Activated CD4-positive, alpha-beta T cell treated with anti-CD3 and anti-CD28 coated beads for 24 hours (primary cell): ENCODE measurements around the gene MGLL.

Experiments used
- DNase-seq, 2 donors: peaks; one replicate each; pipeline ENCODE4 v3.0.0-alpha.2; 2020; ENCODE audit warnings: low read depth in 2 of 2

The MGLL gene

DNA sequence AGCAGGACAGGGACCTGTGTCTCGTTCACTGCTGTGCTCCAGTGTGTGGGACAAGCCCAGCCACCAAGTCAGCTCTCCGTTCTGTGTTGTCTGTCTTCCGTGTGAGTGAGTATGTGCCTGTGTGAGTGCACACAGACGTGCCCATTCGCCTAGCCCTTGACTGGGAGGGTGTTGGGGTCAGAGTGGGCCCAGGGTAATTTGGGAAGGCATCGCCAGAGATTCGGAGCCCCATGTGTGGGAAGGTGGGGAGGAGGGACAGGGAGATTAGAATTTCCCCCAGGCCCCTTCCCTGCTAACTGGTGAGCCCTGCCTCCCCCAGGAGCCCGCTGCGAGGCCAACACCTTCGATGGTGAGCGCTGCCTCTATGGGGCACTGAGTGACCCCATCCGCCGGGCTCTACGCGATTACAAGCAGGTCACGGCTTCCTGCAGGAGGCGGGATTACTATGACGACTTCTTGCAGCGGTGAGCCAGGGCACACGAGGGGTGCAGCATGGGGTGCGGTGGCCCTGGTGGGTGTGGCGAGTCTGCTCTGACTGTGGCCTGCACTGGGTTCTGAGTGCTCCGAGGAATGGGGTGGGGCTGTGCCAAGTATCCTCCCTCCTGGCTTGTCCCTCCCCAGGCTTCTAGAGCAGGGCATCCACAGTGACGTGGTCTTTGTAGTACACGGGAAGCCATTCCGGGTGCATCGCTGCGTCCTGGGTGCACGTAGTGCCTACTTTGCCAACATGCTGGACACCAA is 146.5 kb downstream of the MGLL start:
- DNase-seq = no peak

GRCh38 chr3:127674790-127675189 is 147.5 kb downstream of the MGLL start:
- no peak for DNase-seq

DNA sequence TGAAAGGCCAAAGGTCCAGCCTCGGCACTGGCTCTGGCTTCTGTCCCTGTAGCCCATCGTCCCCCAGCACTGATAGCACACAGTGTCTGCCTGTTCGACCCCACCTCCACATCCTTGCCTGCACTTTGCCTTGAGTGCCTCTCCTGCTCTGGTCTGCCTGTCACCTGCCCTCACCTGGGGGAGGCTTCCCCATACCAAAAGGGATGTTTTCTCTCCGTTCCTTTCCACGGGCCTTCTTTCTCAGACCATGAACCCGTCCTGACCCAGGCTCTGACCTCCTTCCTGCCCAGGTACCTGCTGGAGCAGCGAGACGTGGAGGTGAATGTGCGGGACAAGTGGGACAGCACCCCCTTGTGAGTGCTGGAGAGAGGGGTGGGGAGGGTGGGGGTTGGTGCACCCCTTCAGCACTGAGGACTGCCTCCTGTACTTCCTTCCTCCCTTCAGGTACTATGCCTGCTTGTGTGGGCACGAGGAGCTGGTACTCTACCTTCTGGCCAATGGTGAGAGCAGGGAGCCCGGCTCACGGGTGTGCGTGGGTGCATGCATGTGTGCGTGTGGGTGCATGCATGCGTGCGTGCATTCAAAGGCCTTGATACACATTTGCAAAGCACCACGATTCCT is 148.1 kb downstream of the MGLL start:
- no peak for DNase-seq

DNA sequence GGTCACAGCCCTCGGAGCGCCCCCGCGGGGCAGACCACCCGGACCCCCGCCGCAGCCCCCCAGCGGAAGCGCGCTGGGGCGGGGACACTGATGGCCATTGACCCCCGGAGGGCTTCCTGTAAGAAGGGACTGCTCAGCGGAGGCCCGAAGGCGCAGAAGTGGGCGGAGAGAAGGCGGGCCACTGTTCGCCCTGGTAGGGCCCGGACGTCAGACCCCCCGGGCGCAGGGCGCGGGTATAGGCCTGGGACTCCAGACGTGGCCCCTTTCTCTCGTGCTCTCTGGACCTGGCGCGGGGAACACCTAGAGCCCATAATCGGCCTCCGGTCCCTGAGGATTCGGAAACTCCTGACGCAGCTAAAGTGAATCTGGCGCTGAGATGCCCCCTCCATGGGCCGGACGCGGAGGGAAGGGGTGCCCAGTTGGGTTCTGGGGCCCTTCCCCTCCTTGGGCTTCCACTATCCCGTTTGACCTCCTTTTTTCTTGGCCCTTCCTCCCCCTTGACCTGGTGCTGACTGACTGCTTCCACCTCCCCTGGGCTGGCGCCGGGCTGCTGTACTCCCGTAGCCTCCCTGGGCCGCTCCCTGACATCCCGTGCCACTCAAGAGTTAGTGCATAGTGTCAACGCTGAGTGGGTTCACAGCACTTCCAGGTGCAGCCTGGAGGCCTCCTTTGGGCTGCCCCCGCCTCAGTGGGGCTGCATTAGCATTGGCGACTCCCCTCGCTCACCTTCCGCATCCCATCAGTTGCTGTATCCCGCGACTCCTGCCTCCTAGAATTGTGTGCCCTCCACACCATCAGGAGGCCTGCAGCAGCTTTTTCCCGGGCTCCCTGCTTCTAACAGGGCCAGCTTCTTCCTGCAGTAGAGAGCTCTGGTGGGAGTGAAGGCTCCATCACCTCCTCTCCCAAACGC is 148.9 kb downstream of the MGLL start:
- DNase-seq = peak in 1 of 2 donors; percentile 31

GRCh38 chr3:127672429-127673190 is 149.7 kb downstream of the MGLL start, which contains the start of gene ABTB1:
Gene ABTB1, plus strand, starts transcription at chr3:127672952. Its CDS starts 74 bp downstream, at chr3:127673026.
- DNase-seq = peak; percentile 75 to 79

- peak in 1 of 2 donors; percentile 22 for DNase-seq
These were observed 150.5 kb downstream of the MGLL start for GRCh38 chr3:127671523-127672428.

DNA sequence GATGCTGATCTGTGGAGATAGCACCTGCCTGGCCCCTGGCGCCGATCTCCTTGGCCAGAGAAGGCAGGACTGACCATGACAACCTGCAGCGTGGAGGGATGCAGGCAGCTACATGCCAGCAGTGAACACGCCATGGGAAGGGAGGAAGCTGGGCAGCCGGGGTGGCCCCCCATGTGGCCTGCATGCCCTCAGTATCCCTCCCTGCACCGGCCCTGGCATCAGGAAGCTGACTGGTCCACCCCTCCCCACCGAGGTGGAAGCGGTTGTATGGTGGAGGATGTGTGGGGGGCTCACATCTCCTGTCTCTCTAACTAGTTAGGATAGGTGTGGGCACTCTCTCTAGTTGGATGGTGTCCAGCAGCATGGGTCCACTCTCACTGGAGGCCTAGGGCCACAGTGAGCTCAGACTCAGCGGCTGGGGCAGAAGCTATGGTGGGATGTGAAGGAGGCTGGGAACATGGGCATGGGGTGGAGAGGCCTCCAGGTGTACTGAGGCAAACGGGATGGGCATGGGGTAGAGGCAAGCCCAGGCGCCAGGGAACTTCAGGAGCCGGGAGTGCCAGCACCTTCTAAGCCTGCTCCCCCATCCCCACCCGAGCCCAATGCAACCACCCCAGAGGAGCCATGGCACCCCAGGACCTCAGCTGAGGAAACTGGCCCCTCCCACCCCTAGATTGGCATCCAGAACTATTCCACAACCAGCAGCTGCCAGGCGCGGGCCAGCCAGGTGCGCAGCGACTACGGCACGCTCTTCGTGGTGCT is 151.4 kb downstream of the MGLL start:
- DNase-seq = no peak

GRCh38 chr3:127670229-127670559 is 152.1 kb downstream of the MGLL start:
- no peak for DNase-seq

- no peak for DNase-seq
These were observed 152.6 kb downstream of the MGLL start for GRCh38 chr3:127669541-127670228.

DNA sequence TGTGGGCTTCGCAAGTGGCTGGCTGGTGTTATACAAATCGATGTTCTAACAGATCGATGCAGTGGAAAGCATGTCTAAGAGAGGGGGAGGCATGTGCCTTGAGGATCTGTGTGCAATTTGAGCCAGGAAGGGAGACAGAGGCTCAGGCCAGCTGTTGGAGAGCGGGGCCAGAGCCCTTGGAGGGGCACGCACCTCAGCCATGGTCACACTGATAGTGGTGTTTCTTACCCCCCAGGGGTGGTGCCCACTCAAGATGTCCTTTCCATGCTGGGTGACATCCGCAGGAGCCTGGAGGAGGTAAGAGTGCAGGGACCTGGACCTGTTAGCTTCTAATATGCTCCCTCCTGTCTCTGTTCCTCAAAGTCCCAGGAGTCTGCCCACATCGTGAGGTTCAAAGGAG is 153.4 kb downstream of the MGLL start:
- no peak for DNase-seq

GRCh38 chr3:127667119-127667681 is 155.1 kb downstream of the MGLL start:
- no peak for DNase-seq

DNA sequence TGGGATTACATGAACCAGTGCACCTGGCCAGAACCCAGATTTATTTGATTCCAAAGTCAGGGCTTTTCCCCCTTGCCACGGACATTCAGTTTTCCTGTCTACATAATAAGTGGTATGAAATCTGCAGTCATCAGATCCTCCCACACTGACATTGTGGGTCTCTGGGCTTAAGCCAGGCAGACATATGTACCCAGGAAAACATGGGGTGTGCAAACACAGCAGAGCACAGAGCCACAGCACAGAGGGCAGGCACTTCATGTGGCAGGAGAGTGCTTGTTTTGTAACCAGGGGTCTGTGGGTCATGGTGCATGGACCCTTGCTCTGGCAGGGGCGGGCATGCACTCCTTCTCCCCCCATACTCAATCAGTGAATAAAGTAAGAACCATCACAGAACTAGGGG is 155.6 kb downstream of the MGLL start:
- DNase-seq = no peak

- no peak for DNase-seq
These were observed 156.7 kb downstream of the MGLL start for GRCh38 chr3:127665586-127665985.

DNA sequence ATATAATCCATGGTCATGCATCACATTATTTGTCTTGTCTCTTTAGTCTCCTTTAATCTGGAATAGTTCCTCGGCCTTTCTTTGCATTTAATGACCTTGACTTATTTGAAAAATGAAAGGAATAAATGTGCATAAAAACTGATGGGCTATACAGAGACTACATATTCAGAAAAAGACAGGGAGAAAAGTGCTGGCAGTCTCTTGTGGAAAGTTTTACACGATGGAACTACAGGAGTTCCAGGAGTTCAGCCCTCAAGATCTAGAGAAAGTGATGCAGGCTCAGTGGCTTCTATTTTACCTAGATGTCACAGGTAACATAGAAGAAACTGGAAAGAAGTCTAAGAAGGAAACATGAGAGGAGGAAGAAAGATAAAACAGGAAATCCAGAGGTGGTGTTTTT is 157.2 kb downstream of the MGLL start:
- DNase-seq = no peak

DNA sequence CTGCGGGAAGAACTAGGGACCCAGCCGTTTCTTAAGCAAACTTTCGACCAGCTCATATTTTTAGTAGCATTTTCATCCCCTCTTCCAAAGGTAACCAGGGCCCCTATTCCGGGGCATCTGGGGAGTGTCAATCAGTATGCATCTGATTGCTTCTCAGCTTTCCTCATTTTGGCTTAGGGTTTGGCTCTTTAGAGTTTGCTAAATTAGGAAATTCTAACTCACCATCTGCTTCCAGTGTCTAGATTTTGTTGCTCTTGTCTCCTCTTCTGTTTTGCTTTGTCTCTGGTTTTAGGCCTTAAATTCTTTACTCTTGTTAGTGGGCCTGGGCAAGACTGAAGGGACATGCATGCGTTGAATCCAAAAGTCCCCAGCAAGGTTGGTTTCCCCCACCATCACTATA is 159.2 kb downstream of the MGLL start:
- DNase-seq = no peak

- DNase-seq = no peak
These were observed 160.3 kb downstream of the MGLL start for GRCh38 chr3:127662001-127662469.

GRCh38 chr3:127661600-127661999 is 160.7 kb downstream of the MGLL start:
- no peak for DNase-seq

GRCh38 chr3:127660621-127661251 is 161.6 kb downstream of the MGLL start:
- DNase-seq = no peak
